Measurements from ENCODE around the gene IMMT.

IMMT gene

DNA sequence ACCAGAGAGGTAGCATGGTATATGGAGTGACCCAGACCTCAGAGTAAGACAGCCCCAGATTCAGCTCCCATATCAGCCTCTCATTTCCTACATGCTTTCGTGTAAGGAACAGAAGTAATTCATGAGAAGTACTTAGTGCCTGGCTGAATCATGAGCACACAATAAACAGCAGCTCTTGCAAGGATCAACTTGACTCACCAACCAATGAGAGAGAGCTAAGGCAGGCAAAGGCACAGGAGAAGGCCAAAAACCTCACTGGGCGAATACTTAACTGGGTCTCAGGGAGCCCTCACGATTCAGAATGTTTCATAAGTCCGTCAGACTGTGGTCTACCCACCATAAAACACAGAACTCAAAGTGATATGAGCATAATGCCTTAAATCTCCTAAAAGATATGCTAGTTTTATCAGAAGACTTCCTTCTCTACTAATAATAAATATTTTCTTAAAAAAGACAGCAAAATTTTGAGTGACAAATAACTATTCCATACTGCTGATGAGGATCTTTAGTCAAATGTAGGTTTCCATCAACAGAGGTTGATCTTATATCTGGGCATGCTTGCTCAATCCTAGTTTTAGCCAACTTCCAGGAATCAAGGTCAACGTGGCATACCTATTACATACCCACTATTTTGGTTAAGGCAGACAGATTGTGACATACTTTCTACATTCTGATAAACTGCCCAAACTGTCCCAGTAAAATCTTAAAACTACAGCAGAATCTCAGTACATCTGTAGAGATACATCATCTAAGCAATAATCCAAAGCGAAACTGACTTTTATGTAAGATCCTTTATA is 34.9 kb downstream of the IMMT start:
- Histone ChIP-seq H3K36me3 (ENCODE audit: insufficient read depth, low read length) (peaks cover 91% of the 10 kb centered on the region), H3K9me3 (ENCODE audit: insufficient read depth, low read length, severe bottlenecking) (no peaks in the 10 kb centered on the region), H2AFZ (ENCODE audit: low read depth, low read length) (no peak overlapping the region), H3K9ac (ENCODE audit: low read depth, low read length) (no peak overlapping the region), H3K4me2 (ENCODE audit: insufficient read depth, low read length) (no peak overlapping the region), H3K4me3 (ENCODE audit: low read depth in 1 of 2, low read length in 2 of 2) (no peak overlapping the region), H3K79me2 (ENCODE audit: insufficient read depth, low read length) (0 out of 2 replicates have a peak, but pooled peaks cover 2% of the 10 kb centered on the region), H4K20me1 (ENCODE audit: insufficient read depth, low read length) (no peaks in the 10 kb centered on the region), H3K4me1 (ENCODE audit: insufficient read depth, low read length) (no peaks in the 10 kb centered on the region), H3K27ac (ENCODE audit: low read length) (no peak overlapping the region), H3K27me3 (ENCODE audit: insufficient read depth, low read length, poor library complexity) (no peaks in the 10 kb centered on the region)
- TF ChIP-seq EZH2 (IDR thresholded peaks at IDR 0.05; ENCODE audit: borderline replicate concordance, low read depth, low read length, severe bottlenecking) = no peak
- no peak for TF ChIP-seq CTCF (IDR thresholded peaks at IDR 0.05; ENCODE audit: borderline replicate concordance, extremely low read depth, low read length, poor library complexity, severe bottlenecking)
- ATAC-seq (ENCODE audit: insufficient read depth, low read depth) = no peak
- no peak for DNase-seq

DNA sequence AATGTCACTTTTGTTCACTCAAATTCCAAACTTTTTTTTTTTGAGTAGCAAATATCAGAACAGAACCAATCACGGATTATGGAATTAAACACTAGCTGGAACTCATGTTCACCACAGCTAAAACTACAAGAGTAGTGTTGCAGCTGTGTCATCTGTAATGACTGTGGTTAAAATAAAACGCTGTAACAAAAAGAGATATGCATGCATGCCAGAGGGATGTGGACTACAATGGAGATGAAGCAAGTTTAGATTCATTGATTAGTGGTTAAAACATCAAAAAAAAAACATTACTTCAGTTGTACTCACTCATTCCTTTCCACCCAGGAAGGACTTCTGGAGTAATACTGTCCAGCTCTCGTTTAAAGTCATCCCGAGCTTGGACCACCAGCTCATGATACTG is 37.0 kb downstream of the IMMT start:
- Histone ChIP-seq H3K27me3 (ENCODE audit: insufficient read depth, low read length, poor library complexity) (no peaks in the 10 kb centered on the region), H2AFZ (ENCODE audit: low read depth, low read length) (no peak overlapping the region), H3K27ac (ENCODE audit: low read length) (no peak overlapping the region), H3K9ac (ENCODE audit: low read depth, low read length) (no peak overlapping the region), H3K4me1 (ENCODE audit: insufficient read depth, low read length) (no peaks in the 10 kb centered on the region), H4K20me1 (ENCODE audit: insufficient read depth, low read length) (no peaks in the 10 kb centered on the region), H3K36me3 (ENCODE audit: insufficient read depth, low read length) (peaks cover 90% of the 10 kb centered on the region), H3K4me2 (ENCODE audit: insufficient read depth, low read length) (no peak overlapping the region), H3K4me3 (ENCODE audit: low read depth in 1 of 2, low read length in 2 of 2) (no peak overlapping the region), H3K79me2 (ENCODE audit: insufficient read depth, low read length) (no peaks in the 10 kb centered on the region), H3K9me3 (ENCODE audit: insufficient read depth, low read length, severe bottlenecking) (no peaks in the 10 kb centered on the region)
- DNase-seq = no peak
- no peak for TF ChIP-seq CTCF (IDR thresholded peaks at IDR 0.05; ENCODE audit: borderline replicate concordance, extremely low read depth, low read length, poor library complexity, severe bottlenecking)
- no peak for ATAC-seq (ENCODE audit: insufficient read depth, low read depth)

- no peak for ATAC-seq (ENCODE audit: insufficient read depth, low read depth)
- H3K27me3 ChIP-seq (ENCODE audit: insufficient read depth, low read length, poor library complexity) = no peaks in the 10 kb centered on the region
- H3K36me3 ChIP-seq (ENCODE audit: insufficient read depth, low read length) = peaks cover 89% of the 10 kb centered on the region
Observed at GRCh38 chr2:86157009-86157556, 38.2 kb downstream of the IMMT start.

More at GRCh38 chr2:86157009-86157556, 38.2 kb downstream of the IMMT start:
- Histone ChIP-seq H3K4me3 (ENCODE audit: low read depth in 1 of 2, low read length in 2 of 2) (no peak overlapping the region), H3K79me2 (ENCODE audit: insufficient read depth, low read length) (no peaks in the 10 kb centered on the region), H3K9ac (ENCODE audit: low read depth, low read length) (no peak overlapping the region), H4K20me1 (ENCODE audit: insufficient read depth, low read length) (no peaks in the 10 kb centered on the region), H3K4me1 (ENCODE audit: insufficient read depth, low read length) (no peaks in the 10 kb centered on the region), H3K9me3 (ENCODE audit: insufficient read depth, low read length, severe bottlenecking) (no peaks in the 10 kb centered on the region), H3K4me2 (ENCODE audit: insufficient read depth, low read length) (no peak overlapping the region), H3K27ac (ENCODE audit: low read length) (no peak overlapping the region), H2AFZ (ENCODE audit: low read depth, low read length) (no peak overlapping the region)
- no peak for DNase-seq
- TF ChIP-seq CTCF (IDR thresholded peaks at IDR 0.05; ENCODE audit: borderline replicate concordance, extremely low read depth, low read length, poor library complexity, severe bottlenecking) (no peak), EZH2 (IDR thresholded peaks at IDR 0.05; ENCODE audit: borderline replicate concordance, low read depth, low read length, severe bottlenecking) (no peak)

Data from DND-41 (cell line).